ENCODE measurements around the gene DMD. TPM values are rescaled to one million over a fixed set of nuclear protein-coding genes. Genes with fewer than 3 reads are reported as not detected.

DMD gene
- polyA plus RNA-seq, 1 donor from 2014 or later, result 21.6 TPM

DNA sequence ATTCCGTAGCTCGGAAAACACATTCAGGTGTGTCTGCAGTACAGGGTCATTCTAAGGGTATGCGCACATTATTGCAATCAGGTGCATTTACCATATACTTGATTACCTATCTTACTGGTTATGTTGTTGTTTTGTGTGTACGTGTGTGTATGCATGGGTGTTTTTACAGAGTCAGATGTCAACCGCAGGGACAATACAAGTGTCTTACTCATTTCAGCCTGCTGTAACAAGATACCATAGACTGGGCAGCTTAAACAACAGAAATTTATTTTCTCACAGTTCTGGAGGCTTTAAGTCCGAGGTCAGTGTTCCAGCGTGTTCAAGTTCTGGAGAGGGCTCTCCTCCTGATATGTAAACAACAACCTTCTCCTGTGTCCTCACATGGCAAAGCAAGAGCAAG lies 316.7 kb downstream of the DMD start:
- TF ChIP-seq EP300 (conservative IDR thresholded peaks at IDR 0.05; ENCODE audit: poor library complexity, severe bottlenecking), result no peak
- no peak for TF ChIP-seq CTCF (IDR thresholded peaks at IDR 0.05; ENCODE audit: poor library complexity, severe bottlenecking)
- no peak for TF ChIP-seq TAF1 (IDR thresholded peaks at IDR 0.05; ENCODE audit: low read depth)
- TF ChIP-seq POLR2AphosphoS5 (IDR thresholded peaks at IDR 0.05), result no peak
- TF ChIP-seq RAD21 (conservative IDR thresholded peaks at IDR 0.05), result no peak
- TF ChIP-seq SMC3 (conservative IDR thresholded peaks at IDR 0.05; ENCODE audit: poor library complexity), result no peak

DNA sequence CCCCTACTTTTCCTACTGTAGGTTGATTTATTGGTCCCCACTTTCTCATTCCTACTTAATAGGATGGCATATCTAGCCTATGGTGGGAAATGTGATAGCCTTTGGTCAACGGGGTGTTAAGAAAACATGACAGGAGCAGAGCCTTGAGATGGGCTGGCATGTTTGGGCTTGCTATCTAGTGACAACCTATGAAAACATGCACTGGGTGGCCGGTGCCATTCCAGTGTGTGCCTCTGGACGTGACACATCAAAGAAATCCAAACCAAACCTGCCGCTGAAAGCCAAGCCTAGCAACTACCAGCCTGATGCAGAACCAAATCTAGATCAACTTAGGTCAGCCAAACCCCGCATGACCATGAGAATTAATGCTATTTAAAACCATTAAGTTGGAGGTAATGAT lies 317.6 kb downstream of the DMD start:
- Histone ChIP-seq H3K4me2 (ENCODE audit: low read length) (no peak overlapping the region), H2AFZ (ENCODE audit: low read depth, low read length) (no peak overlapping the region), H3K4me3 (ENCODE audit: low read length) (no peak overlapping the region), H3K36me3 (ENCODE audit: insufficient read depth, low read length) (no peaks in the 10 kb centered on the region), H3K27ac (ENCODE audit: low read length) (no peak overlapping the region), H3K9ac (ENCODE audit: low read length) (no peak overlapping the region), H3K9me2 (ENCODE audit: insufficient read depth, low read length) (no peaks in the 10 kb centered on the region), H4K20me1 (ENCODE audit: insufficient read depth) (no peaks in the 10 kb centered on the region), H3K27me3 (ENCODE audit: insufficient read depth, low read depth, low read length) (no peaks in the 10 kb centered on the region), H3F3A (ENCODE audit: insufficient read depth, low read length, poor library complexity, severe bottlenecking) (no peaks in the 10 kb centered on the region), H3K79me2 (replicated peaks; ENCODE audit: insufficient read depth, low read length) (no peaks in the 10 kb centered on the region), H3K9me3 (ENCODE audit: low read length) (no peaks in the 10 kb centered on the region)
- no peak for TF ChIP-seq EZH2 (IDR thresholded peaks at IDR 0.05; ENCODE audit: borderline replicate concordance, insufficient read depth, low read length, poor library complexity, severe bottlenecking)
- TF ChIP-seq CTCF (IDR thresholded peaks at IDR 0.05; ENCODE audit: poor library complexity, severe bottlenecking), result no peak
- TF ChIP-seq MXI1 (conservative IDR thresholded peaks at IDR 0.05; ENCODE audit: poor library complexity, severe bottlenecking), result no peak
- TF ChIP-seq RAD21 (conservative IDR thresholded peaks at IDR 0.05), result no peak
- TF ChIP-seq SMC3 (conservative IDR thresholded peaks at IDR 0.05; ENCODE audit: poor library complexity), result no peak

More for the DNA sequence above, 316.7 kb downstream of the DMD start:
- Histone ChIP-seq H3K9me3 (ENCODE audit: low read length) (no peaks in the 10 kb centered on the region), H2AFZ (ENCODE audit: low read depth, low read length) (no peak overlapping the region), H3K27me3 (ENCODE audit: insufficient read depth, low read depth, low read length) (no peaks in the 10 kb centered on the region), H3K4me2 (ENCODE audit: low read length) (no peak overlapping the region), H3K27ac (ENCODE audit: low read length) (no peak overlapping the region), H4K20me1 (ENCODE audit: insufficient read depth) (no peaks in the 10 kb centered on the region), H3K79me2 (replicated peaks; ENCODE audit: insufficient read depth, low read length) (no peaks in the 10 kb centered on the region), H3F3A (ENCODE audit: insufficient read depth, low read length, poor library complexity, severe bottlenecking) (no peaks in the 10 kb centered on the region), H3K9ac (ENCODE audit: low read length) (no peak overlapping the region), H3K36me3 (ENCODE audit: insufficient read depth, low read length) (no peaks in the 10 kb centered on the region), H3K9me2 (ENCODE audit: insufficient read depth, low read length) (no peaks in the 10 kb centered on the region), H3K4me3 (ENCODE audit: low read length) (no peak overlapping the region)

- no peaks in the 10 kb centered on the region for H3K27me3 ChIP-seq (ENCODE audit: insufficient read depth, low read depth, low read length)
- no peak overlapping the region for H3K4me2 ChIP-seq (ENCODE audit: low read length)
- H3F3A ChIP-seq (ENCODE audit: insufficient read depth, low read length, poor library complexity, severe bottlenecking), result no peaks in the 10 kb centered on the region
- H2AFZ ChIP-seq (ENCODE audit: low read depth, low read length), result no peak overlapping the region
- TF ChIP-seq POLR2AphosphoS5 (IDR thresholded peaks at IDR 0.05), result no peak
- no peak for TF ChIP-seq RAD21 (conservative IDR thresholded peaks at IDR 0.05)
- TF ChIP-seq TAF1 (IDR thresholded peaks at IDR 0.05; ENCODE audit: low read depth), result no peak
- no peak for TF ChIP-seq SMC3 (conservative IDR thresholded peaks at IDR 0.05; ENCODE audit: poor library complexity)
- no peak for TF ChIP-seq CTCF (IDR thresholded peaks at IDR 0.05; ENCODE audit: poor library complexity, severe bottlenecking)
- no peak for TF ChIP-seq MXI1 (conservative IDR thresholded peaks at IDR 0.05; ENCODE audit: poor library complexity, severe bottlenecking)
- TF ChIP-seq, protein P1, sequence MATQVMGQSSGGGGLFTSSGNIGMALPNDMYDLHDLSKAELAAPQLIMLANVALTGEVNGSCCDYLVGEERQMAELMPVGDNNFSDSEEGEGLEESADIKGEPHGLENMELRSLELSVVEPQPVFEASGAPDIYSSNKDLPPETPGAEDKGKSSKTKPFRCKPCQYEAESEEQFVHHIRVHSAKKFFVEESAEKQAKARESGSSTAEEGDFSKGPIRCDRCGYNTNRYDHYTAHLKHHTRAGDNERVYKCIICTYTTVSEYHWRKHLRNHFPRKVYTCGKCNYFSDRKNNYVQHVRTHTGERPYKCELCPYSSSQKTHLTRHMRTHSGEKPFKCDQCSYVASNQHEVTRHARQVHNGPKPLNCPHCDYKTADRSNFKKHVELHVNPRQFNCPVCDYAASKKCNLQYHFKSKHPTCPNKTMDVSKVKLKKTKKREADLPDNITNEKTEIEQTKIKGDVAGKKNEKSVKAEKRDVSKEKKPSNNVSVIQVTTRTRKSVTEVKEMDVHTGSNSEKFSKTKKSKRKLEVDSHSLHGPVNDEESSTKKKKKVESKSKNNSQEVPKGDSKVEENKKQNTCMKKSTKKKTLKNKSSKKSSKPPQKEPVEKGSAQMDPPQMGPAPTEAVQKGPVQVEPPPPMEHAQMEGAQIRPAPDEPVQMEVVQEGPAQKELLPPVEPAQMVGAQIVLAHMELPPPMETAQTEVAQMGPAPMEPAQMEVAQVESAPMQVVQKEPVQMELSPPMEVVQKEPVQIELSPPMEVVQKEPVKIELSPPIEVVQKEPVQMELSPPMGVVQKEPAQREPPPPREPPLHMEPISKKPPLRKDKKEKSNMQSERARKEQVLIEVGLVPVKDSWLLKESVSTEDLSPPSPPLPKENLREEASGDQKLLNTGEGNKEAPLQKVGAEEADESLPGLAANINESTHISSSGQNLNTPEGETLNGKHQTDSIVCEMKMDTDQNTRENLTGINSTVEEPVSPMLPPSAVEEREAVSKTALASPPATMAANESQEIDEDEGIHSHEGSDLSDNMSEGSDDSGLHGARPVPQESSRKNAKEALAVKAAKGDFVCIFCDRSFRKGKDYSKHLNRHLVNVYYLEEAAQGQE (IDR thresholded peaks at IDR 0.05; ENCODE audit: borderline replicate concordance), result no peak
- TF ChIP-seq EP300 (conservative IDR thresholded peaks at IDR 0.05; ENCODE audit: poor library complexity, severe bottlenecking), result no peak
- no peak for TF ChIP-seq EZH2 (IDR thresholded peaks at IDR 0.05; ENCODE audit: borderline replicate concordance, insufficient read depth, low read length, poor library complexity, severe bottlenecking)
- no peak overlapping the region for H3K27ac ChIP-seq (ENCODE audit: low read length)
- H3K36me3 ChIP-seq (ENCODE audit: insufficient read depth, low read length), result no peaks in the 10 kb centered on the region
- no peaks in the 10 kb centered on the region for H4K20me1 ChIP-seq (ENCODE audit: insufficient read depth)
- H3K9me3 ChIP-seq (ENCODE audit: low read length), result no peaks in the 10 kb centered on the region
- no peaks in the 10 kb centered on the region for H3K79me2 ChIP-seq (replicated peaks; ENCODE audit: insufficient read depth, low read length)
- H3K9ac ChIP-seq (ENCODE audit: low read length), result no peak overlapping the region
- no peak overlapping the region for H3K4me3 ChIP-seq (ENCODE audit: low read length)
- H3K9me2 ChIP-seq (ENCODE audit: insufficient read depth, low read length), result no peaks in the 10 kb centered on the region
Observed at GRCh38 chrX:32877592-32877991, 333.8 kb downstream of the DMD start.
